ENCODE measurements around the gene EME1.
"Not testable (repeated sequence)": the region's sequence is repeated elsewhere in the genome, so short reads cannot be mapped to it uniquely, and the experiment has no call there.

EME1 gene

GRCh38 chr17:50428126-50428525 is 55.1 kb downstream of the EME1 start:
- DNase-seq = not testable (repeated sequence)

- no peak for DNase-seq
These were observed 55.9 kb downstream of the EME1 start for GRCh38 chr17:50428831-50429424.

GRCh38 chr17:50429793-50430192 is 56.8 kb downstream of the EME1 start:
- DNase-seq = no peak

Measured in NCI-H1436 (cell line).